OCI-LY7 (cell line): ENCODE results near the gene EPB41.

ENCODE experiments used
- CTCF ChIP-seq: fragments of 200-600 bp; sonication (generic); conservative IDR thresholded peaks from 2 replicates; pipeline ENCODE4 v1.5.1; 2014; ENCODE audit warnings: mild to moderate bottlenecking, antibody characterized with exemption, low read length, moderate library complexity, mixed read lengths
- EZH2phosphoT487 ChIP-seq: fragments of 200-600 bp; sonication (generic); IDR thresholded peaks from 2 replicates; pipeline ENCODE4 v1.6.1; 2018; ENCODE audit warnings: low read depth, borderline replicate concordance, mild to moderate bottlenecking, mixed run types, antibody characterized with exemption, low read length, moderate library complexity, mixed read lengths

- TF ChIP-seq CTCF (no peak), EZH2phosphoT487 (no peak)
These were observed 97.4 kb downstream of the EPB41 start for GRCh38 chr1:29011775-29012174.
